CD4-positive, alpha-beta T cell treated with Interleukin-4 for 1 hour (primary cell): ENCODE data around the gene CNTF.

Experiments
- DNase-seq, 2 donors: peaks; one replicate each; pipeline ENCODE4 v3.0.0-alpha.2; 2020 to 2022

CNTF gene

GRCh38 chr11:58606930-58607714 lies 15.3 kb upstream of the CNTF start:
- no peak for DNase-seq

GRCh38 chr11:58608331-58608730 lies 14.1 kb upstream of the CNTF start:
- no peak for DNase-seq

- DNase-seq = no peak
These were observed 12.7 kb upstream of the CNTF start for GRCh38 chr11:58609723-58610122.

- DNase-seq = no peak
These were observed 9.2 kb upstream of the CNTF start for GRCh38 chr11:58613228-58613627.

GRCh38 chr11:58615559-58615958 lies 6.9 kb upstream of the CNTF start:
- no peak for DNase-seq

- no peak for DNase-seq
These were observed 5.9 kb upstream of the CNTF start for GRCh38 chr11:58616594-58616993.

GRCh38 chr11:58617976-58618557 lies 4.4 kb upstream of the CNTF start:
- peak in 1 of 2 donors; percentile 17 for DNase-seq

GRCh38 chr11:58621586-58622262 lies 741 bp upstream of the CNTF start:
- no peak for DNase-seq

GRCh38 chr11:58625086-58625485 lies 2.6 kb downstream of the CNTF start:
- DNase-seq = no peak

- DNase-seq = no peak
These were observed 3.5 kb downstream of the CNTF start for GRCh38 chr11:58625826-58626460.

GRCh38 chr11:58626934-58627483 lies 4.5 kb downstream of the CNTF start:
- no peak for DNase-seq

GRCh38 chr11:58628446-58628845 lies 6.0 kb downstream of the CNTF start:
- no peak for DNase-seq

GRCh38 chr11:58629857-58630256 lies 7.4 kb downstream of the CNTF start:
- peak in 1 of 2 donors; percentile 37 for DNase-seq

GRCh38 chr11:58631378-58631777 lies 8.9 kb downstream of the CNTF start:
- no peak for DNase-seq

- no peak for DNase-seq
These were observed 10.0 kb downstream of the CNTF start for GRCh38 chr11:58632510-58632909.

GRCh38 chr11:58636587-58636986 lies 14.1 kb downstream of the CNTF start:
- no peak for DNase-seq

- no peak for DNase-seq
These were observed 14.9 kb downstream of the CNTF start for GRCh38 chr11:58637371-58637770.

- DNase-seq = no peak
These were observed 16.6 kb downstream of the CNTF start for GRCh38 chr11:58639103-58639502.

- no peak for DNase-seq
These were observed 17.2 kb downstream of the CNTF start for GRCh38 chr11:58639669-58640068.

- DNase-seq = peak in 1 of 2 donors; percentile 36
These were observed 18.0 kb downstream of the CNTF start for GRCh38 chr11:58640386-58641023.

- no peak for DNase-seq
These were observed 18.9 kb downstream of the CNTF start for GRCh38 chr11:58641341-58641740.

- DNase-seq = no peak
These were observed 19.5 kb downstream of the CNTF start for GRCh38 chr11:58641803-58642581.
